HL-60 (cell line): ENCODE measurements around the gene NEK5.

ENCODE experiments used
- CTCF ChIP-seq: IDR thresholded peaks from one replicate; pipeline ENCODE4 v1.5.1; 2011; ENCODE audit warnings: low read length, control low read depth, inconsistent platforms; ENCODE audit not compliant: insufficient read depth
- SPI1 ChIP-seq: IDR thresholded peaks from 2 replicates; pipeline ENCODE4 v1.6.1; 2012; ENCODE audit warnings: low read depth, mild to moderate bottlenecking, borderline replicate concordance

GRCh38 chr13:52165411-52165810, 36.5 kb upstream of the NEK5 start:
- no peak for TF ChIP-seq SPI1
- no peak for TF ChIP-seq CTCF
